T-helper 1 cell (primary cell): Measurements from ENCODE around the gene KRT5.

Experiments used
- DNase-seq, 5 donors: peaks; one replicate each; pipeline ENCODE4 v3.0.0-alpha.2; 2012 to 2020

The KRT5 gene

GRCh38 chr12:52535574-52535973 lies 15.4 kb upstream of the KRT5 start:
- no peak for DNase-seq

- DNase-seq: no peak
Measured at GRCh38 chr12:52534482-52534881, 14.3 kb upstream of the KRT5 start.

- DNase-seq: no peak
Measured at GRCh38 chr12:52533686-52534470, 13.7 kb upstream of the KRT5 start.

GRCh38 chr12:52532636-52533035 lies 12.4 kb upstream of the KRT5 start:
- no peak for DNase-seq

- DNase-seq: no peak
Measured at GRCh38 chr12:52531566-52532300, 11.5 kb upstream of the KRT5 start.

- DNase-seq: no peak
Measured at GRCh38 chr12:52530905-52531304, 10.7 kb upstream of the KRT5 start.

- DNase-seq: no peak
Measured at GRCh38 chr12:52530366-52530765, 10.2 kb upstream of the KRT5 start.

- DNase-seq: no peak
Measured at GRCh38 chr12:52529846-52530245, 9.7 kb upstream of the KRT5 start.

GRCh38 chr12:52529417-52529816 lies 9.2 kb upstream of the KRT5 start:
- no peak for DNase-seq

GRCh38 chr12:52528641-52529143 lies 8.5 kb upstream of the KRT5 start:
- DNase-seq: no peak

- DNase-seq: no peak
Measured at GRCh38 chr12:52527121-52527800, 7.1 kb upstream of the KRT5 start.

- no peak for DNase-seq
Measured at GRCh38 chr12:52526511-52526951, 6.3 kb upstream of the KRT5 start.

GRCh38 chr12:52525661-52526499 lies 5.7 kb upstream of the KRT5 start:
- DNase-seq: no peak

- no peak for DNase-seq
Measured at GRCh38 chr12:52524898-52525591, 4.9 kb upstream of the KRT5 start.

- no peak for DNase-seq
Measured at GRCh38 chr12:52524241-52524897, 4.2 kb upstream of the KRT5 start.

- no peak for DNase-seq
Measured at GRCh38 chr12:52523824-52524223, 3.6 kb upstream of the KRT5 start.

GRCh38 chr12:52522346-52523011 lies 2.3 kb upstream of the KRT5 start:
- no peak for DNase-seq

GRCh38 chr12:52521568-52522266 lies 1.5 kb upstream of the KRT5 start:
- DNase-seq: no peak

GRCh38 chr12:52521175-52521567 lies 977 bp upstream of the KRT5 start:
- no peak for DNase-seq

- no peak for DNase-seq
Measured at GRCh38 chr12:52519387-52519703, 849 bp downstream of the KRT5 start.
